SU-DHL-6 (cell line): ENCODE measurements around the gene CERT1.

Source experiments
- H2AFZ ChIP-seq: fragments of 200-600 bp; sonication (generic); 2 replicates; pipeline ENCODE4 v1.6.1; 2014; ENCODE audit warnings: low read depth, mild to moderate bottlenecking, moderate library complexity, mixed read lengths, antibody characterized with exemption, low read length; ENCODE audit not compliant: severe bottlenecking
- H3F3A ChIP-seq: fragments of 200-600 bp; shearing (Covaris generic); 2 replicates; pipeline ENCODE4 v1.6.0; 2016; ENCODE audit warnings: antibody characterized with exemption, mild to moderate bottlenecking; ENCODE audit not compliant: insufficient read depth
- H3K27ac ChIP-seq: fragments of 200-600 bp; sonication (generic); 2 replicates; pipeline ENCODE4 v1.5.1; 2016; ENCODE audit warnings: low read depth, mild to moderate bottlenecking, low read length, moderate library complexity, mixed read lengths
- H3K27me3 ChIP-seq: fragments of 200-600 bp; sonication (generic), shearing (Covaris generic); 2 replicates; pipeline ENCODE4 v1.6.0; 2014; ENCODE audit warnings: mild to moderate bottlenecking, low read length
- H3K36me3 ChIP-seq: fragments of 200-600 bp; sonication (generic); 2 replicates; pipeline ENCODE4 v1.6.1; 2014; ENCODE audit warnings: mild to moderate bottlenecking, low read length, mixed read lengths
- H3K4me2 ChIP-seq: fragments of 300-600, 200-600 bp; shearing (Covaris generic), sonication (generic); 2 replicates; pipeline ENCODE4 v1.6.0; 2014; ENCODE audit warnings: low read length, low read depth, mild to moderate bottlenecking; ENCODE audit not compliant: poor library complexity, severe bottlenecking
- H3K4me3 ChIP-seq: fragments of 200-600 bp; sonication (generic); 2 replicates; pipeline ENCODE4 v1.5.1; 2014; ENCODE audit warnings: antibody characterized with exemption, low read length, mild to moderate bottlenecking, mixed read lengths; ENCODE audit not compliant: insufficient read depth, poor library complexity, severe bottlenecking
- H3K79me2 ChIP-seq: fragments of 200-600 bp; sonication (generic); 2 replicates; pipeline ENCODE4 v1.6.1; 2014; ENCODE audit warnings: mild to moderate bottlenecking, low read length, moderate library complexity; ENCODE audit not compliant: insufficient read depth
- H3K9ac ChIP-seq: fragments of 200-600 bp; sonication (generic); 2 replicates; pipeline ENCODE4 v1.7.0; 2014; ENCODE audit warnings: mild to moderate bottlenecking, low read length
- H3K9me2 ChIP-seq: fragments of 200-600 bp; sonication (generic); replicated peaks from 2 replicates; pipeline ENCODE4 v1.6.1; 2014; ENCODE audit warnings: low read length; ENCODE audit not compliant: insufficient read depth
- H3K9me3 ChIP-seq: fragments of 200-600 bp; sonication (generic); 2 replicates; pipeline ENCODE4 v1.6.1; 2014; ENCODE audit warnings: low read length, mixed read lengths; ENCODE audit not compliant: insufficient read depth
- H4K20me1 ChIP-seq: fragments of 200-600 bp; sonication (generic); 2 replicates; pipeline ENCODE4 v1.6.1; 2014; ENCODE audit warnings: low read depth, mild to moderate bottlenecking, antibody characterized with exemption, low read length, moderate library complexity, mixed read lengths
- EZH2phosphoT487 ChIP-seq: fragments of 200-600 bp; sonication (generic), shearing (Covaris generic); conservative IDR thresholded peaks from 2 replicates; pipeline ENCODE4 v1.6.1; 2018; ENCODE audit warnings: mild to moderate bottlenecking, antibody characterized with exemption, low read length, moderate library complexity, mixed read lengths
- TF ChIP-seq, protein P1 (sequence below): fragments of 200-600 bp; sonication (generic); IDR thresholded peaks from one replicate; pipeline ENCODE4 v1.5.1; 2017; ENCODE audit warnings: antibody characterized with exemption, mild to moderate bottlenecking, low read length, moderate library complexity; ENCODE audit not compliant: insufficient read depth, poor library complexity, severe bottlenecking

Gene CERT1

GRCh38 chr5:75558221-75558620 lies 46.8 kb upstream of the CERT1 start:
- TF ChIP-seq, protein P1, sequence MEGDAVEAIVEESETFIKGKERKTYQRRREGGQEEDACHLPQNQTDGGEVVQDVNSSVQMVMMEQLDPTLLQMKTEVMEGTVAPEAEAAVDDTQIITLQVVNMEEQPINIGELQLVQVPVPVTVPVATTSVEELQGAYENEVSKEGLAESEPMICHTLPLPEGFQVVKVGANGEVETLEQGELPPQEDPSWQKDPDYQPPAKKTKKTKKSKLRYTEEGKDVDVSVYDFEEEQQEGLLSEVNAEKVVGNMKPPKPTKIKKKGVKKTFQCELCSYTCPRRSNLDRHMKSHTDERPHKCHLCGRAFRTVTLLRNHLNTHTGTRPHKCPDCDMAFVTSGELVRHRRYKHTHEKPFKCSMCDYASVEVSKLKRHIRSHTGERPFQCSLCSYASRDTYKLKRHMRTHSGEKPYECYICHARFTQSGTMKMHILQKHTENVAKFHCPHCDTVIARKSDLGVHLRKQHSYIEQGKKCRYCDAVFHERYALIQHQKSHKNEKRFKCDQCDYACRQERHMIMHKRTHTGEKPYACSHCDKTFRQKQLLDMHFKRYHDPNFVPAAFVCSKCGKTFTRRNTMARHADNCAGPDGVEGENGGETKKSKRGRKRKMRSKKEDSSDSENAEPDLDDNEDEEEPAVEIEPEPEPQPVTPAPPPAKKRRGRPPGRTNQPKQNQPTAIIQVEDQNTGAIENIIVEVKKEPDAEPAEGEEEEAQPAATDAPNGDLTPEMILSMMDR, result no peak
- TF ChIP-seq EZH2phosphoT487, result no peak
- Histone ChIP-seq H3K36me3 (peaks cover 13% of the 10 kb centered on the region), H3K4me3 (no peak overlapping the region)

DNA sequence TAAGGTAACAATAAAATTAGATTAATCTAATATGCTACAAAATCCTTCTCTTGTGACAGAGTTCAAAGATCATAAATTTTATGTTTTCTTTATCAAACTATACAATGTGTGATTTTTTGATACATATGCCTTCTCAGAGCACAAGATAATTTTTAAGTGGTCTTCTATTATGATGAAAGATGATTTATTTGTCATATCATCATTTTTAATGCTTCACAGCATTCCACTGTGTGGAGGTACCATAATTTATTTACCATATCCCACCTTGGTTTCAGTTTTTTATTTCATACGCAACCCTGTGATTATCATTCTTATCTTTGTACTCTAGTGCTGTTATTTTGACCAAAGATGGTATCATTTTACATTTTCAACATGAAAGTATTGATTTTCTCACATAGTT lies 41.9 kb upstream of the CERT1 start:
- Histone ChIP-seq H3K36me3 (peaks cover 22% of the 10 kb centered on the region), H3K9me2 (no peaks in the 10 kb centered on the region), H3K4me2 (no peak overlapping the region), H4K20me1 (no peaks in the 10 kb centered on the region), H3K79me2 (0 out of 2 replicates have a peak, but pooled peaks cover 3% of the 10 kb centered on the region), H3F3A (no peaks in the 10 kb centered on the region), H2AFZ (no peak overlapping the region), H3K9me3 (no peaks in the 10 kb centered on the region), H3K27ac (no peak overlapping the region), H3K9ac (no peak overlapping the region), H3K4me3 (no peak overlapping the region), H3K27me3 (no peaks in the 10 kb centered on the region)
- TF ChIP-seq, protein P1, result no peak

More at GRCh38 chr5:75558221-75558620, 46.8 kb upstream of the CERT1 start:
- H2AFZ ChIP-seq, result no peak overlapping the region
- no peak overlapping the region for H3K4me2 ChIP-seq
- H4K20me1 ChIP-seq, result no peaks in the 10 kb centered on the region
- 0 out of 2 replicates have a peak, but pooled peaks cover 3% of the 10 kb centered on the region for H3K79me2 ChIP-seq
- H3K27me3 ChIP-seq, result no peaks in the 10 kb centered on the region
- no peaks in the 10 kb centered on the region; the same call in 1 of the 2 replicates for H3F3A ChIP-seq
- H3K9me3 ChIP-seq, result no peaks in the 10 kb centered on the region
- H3K9ac ChIP-seq, result no peak overlapping the region
- H3K27ac ChIP-seq, result no peak overlapping the region
- no peaks in the 10 kb centered on the region for H3K9me2 ChIP-seq

DNA sequence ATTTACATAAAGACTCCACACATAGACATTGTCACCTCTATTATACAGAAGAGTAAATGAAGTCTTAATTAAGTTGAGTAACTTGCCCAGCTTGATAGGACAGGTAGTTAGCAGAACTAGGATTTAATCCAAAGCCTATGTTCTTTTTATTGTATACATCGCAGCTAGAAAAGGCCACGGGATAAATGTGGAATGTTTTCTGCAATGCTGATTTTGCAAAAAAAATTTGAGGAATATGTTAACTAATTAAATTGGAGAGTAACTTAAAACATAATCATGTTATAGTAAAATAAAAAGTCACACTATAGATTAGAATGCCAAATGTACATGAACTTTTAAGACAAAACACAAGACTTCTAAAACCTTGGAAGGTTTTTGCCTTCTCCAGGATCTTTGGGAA lies 41.3 kb upstream of the CERT1 start:
- Histone ChIP-seq H3K27me3 (no peaks in the 10 kb centered on the region), H3K27ac (no peak overlapping the region), H3K9me3 (no peaks in the 10 kb centered on the region), H3K4me3 (no peak overlapping the region), H3K36me3 (peaks cover 19% of the 10 kb centered on the region), H3K79me2 (peaks cover 4% of the 10 kb centered on the region), H2AFZ (no peak overlapping the region), H3K4me2 (no peak overlapping the region), H3F3A (no peaks in the 10 kb centered on the region), H3K9me2 (no peaks in the 10 kb centered on the region), H3K9ac (no peak overlapping the region), H4K20me1 (no peaks in the 10 kb centered on the region)
- TF ChIP-seq, protein P1, result no peak
- no peak for TF ChIP-seq EZH2phosphoT487
